ENCODE measurements around the gene SPAM1. TPM values are rescaled to one million over a fixed set of nuclear protein-coding genes. Genes with fewer than 3 reads are reported as not detected.

SPAM1 gene
- total and polyA plus RNA-seq, 10 donors: not detected

DNA sequence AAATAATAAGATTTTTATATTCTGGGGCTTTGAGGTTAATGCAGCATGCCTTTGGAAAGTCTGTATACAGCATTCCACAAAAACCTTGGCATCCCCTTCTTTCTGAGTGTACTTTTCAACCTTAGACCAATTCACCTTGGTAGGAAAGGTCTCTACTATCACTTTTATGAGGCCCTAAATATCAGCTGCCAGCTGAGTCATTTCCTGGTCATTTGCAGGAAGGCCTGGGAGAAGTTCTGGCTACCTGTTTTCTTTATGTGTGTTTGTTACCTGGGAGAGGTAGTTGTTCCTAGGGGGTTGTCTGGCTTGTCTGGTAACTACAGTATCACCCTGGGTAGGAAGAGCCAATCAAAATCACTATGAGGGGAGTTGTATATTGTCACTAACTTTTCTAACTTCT is 4.1 kb downstream of the SPAM1 start:
- DNase-seq: no peak
- Histone ChIP-seq H3K4me3 (no peak overlapping the region), H3K36me3 (no peaks in the 10 kb centered on the region), H3K4me1 (no peaks in the 10 kb centered on the region), H3K27me3 (replicated peaks in 1 of 7) (no peaks in the 10 kb centered on the region), H3K27ac (no peak overlapping the region), H3K9me3 (no peaks in the 10 kb centered on the region)
- intact Hi-C loops (cut with DNase I; ENCODE audit: low total_unique reads): no loop called here
- TF ChIP-seq POLR2A (IDR thresholded peaks at IDR 0.05): no peak
- no peak for TF ChIP-seq POLR2AphosphoS5 (IDR thresholded peaks at IDR 0.05)
- no peak for TF ChIP-seq CTCF (IDR thresholded peaks at IDR 0.05 in 8 of 11, conservative IDR thresholded peaks at IDR 0.05 in 3 of 11)

- Histone ChIP-seq H3K9me3 (no peaks in the 10 kb centered on the region), H3K27ac (no peak overlapping the region), H3K36me3 (no peaks in the 10 kb centered on the region), H3K4me1 (no peaks in the 10 kb centered on the region), H3K27me3 (replicated peaks in 1 of 7) (no peaks in the 10 kb centered on the region), H3K4me3 (no peak overlapping the region)
- intact Hi-C loops (cut with DNase I; ENCODE audit: low total_unique reads): no loop called here
- no peak for DNase-seq
- TF ChIP-seq POLR2AphosphoS5 (IDR thresholded peaks at IDR 0.05) (no peak), CTCF (IDR thresholded peaks at IDR 0.05 in 8 of 11, conservative IDR thresholded peaks at IDR 0.05 in 3 of 11) (no peak), POLR2A (IDR thresholded peaks at IDR 0.05) (no peak)
- WGBS, 5 donors: 49 to 57% (median 52%) methylated on average over 2 of the region's 2 CpGs
These were observed 4.6 kb downstream of the SPAM1 start for GRCh38 chr7:123929655-123930054.

- Histone ChIP-seq H3K27me3 (replicated peaks in 1 of 7) (no peaks in the 10 kb centered on the region), H3K9me3 (peaks cover 0 to 17% (median 7%) of the 10 kb centered on the region in 8 donors), H3K27ac (no peak overlapping the region), H3K4me1 (no peaks in the 10 kb centered on the region), H3K36me3 (no peaks in the 10 kb centered on the region), H3K4me3 (no peak overlapping the region)
- intact Hi-C loops (cut with DNase I; ENCODE audit: low total_unique reads): no loop called here
- WGBS, 5 donors: 62 to 81% (median 76%) methylated on average over 1 of the region's 1 CpG
- no peak for DNase-seq
- TF ChIP-seq POLR2AphosphoS5 (IDR thresholded peaks at IDR 0.05) (no peak), CTCF (IDR thresholded peaks at IDR 0.05 in 8 of 11, conservative IDR thresholded peaks at IDR 0.05 in 3 of 11) (no peak), POLR2A (IDR thresholded peaks at IDR 0.05) (no peak)
These were observed 10.7 kb downstream of the SPAM1 start for GRCh38 chr7:123935436-123936381.

DNA sequence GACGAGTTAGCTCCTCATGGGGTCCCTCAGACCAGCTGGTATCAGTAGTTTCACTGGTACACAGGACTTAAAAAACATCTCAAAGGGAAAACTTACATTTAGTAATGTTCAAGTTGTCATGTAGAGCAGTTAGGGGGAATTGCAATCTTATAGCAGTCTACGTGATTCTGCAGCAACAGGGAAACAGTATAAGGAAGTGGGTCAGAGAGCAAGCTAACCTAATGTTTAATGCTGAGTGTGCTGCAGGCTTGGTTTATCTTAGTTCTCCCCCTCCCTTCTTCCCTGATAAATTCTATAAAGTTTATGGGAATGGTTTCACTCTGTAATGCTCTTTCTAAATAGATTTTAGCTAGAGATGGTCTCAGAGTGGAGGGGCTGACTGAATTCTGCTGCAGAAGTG is 11.3 kb downstream of the SPAM1 start:
- H3K27ac ChIP-seq: no peak overlapping the region
- H3K9me3 ChIP-seq: peaks cover 0 to 17% (median 7%) of the 10 kb centered on the region in 8 donors
- no peak for DNase-seq
- H3K27me3 ChIP-seq (replicated peaks in 1 of 7): peaks cover 0 to 4% (median 0%) of the 10 kb centered on the region in 7 donors
- intact Hi-C loops (cut with DNase I; ENCODE audit: low total_unique reads): no loop called here
- H3K36me3 ChIP-seq: no peaks in the 10 kb centered on the region
- no peak overlapping the region for H3K4me3 ChIP-seq
- 62 to 83% (median 65%) methylated on average over 2 of the region's 2 CpGs for whole genome bisulfite sequencing, 5 donors
- no peaks in the 10 kb centered on the region for H3K4me1 ChIP-seq
- TF ChIP-seq POLR2A (IDR thresholded peaks at IDR 0.05) (no peak), POLR2AphosphoS5 (IDR thresholded peaks at IDR 0.05) (no peak), CTCF (IDR thresholded peaks at IDR 0.05 in 8 of 11, conservative IDR thresholded peaks at IDR 0.05 in 3 of 11) (no peak)
